Activated B cell treated with CpG ODN at 0.5 μM for 24 hours (primary cell): Measurements from ENCODE around the gene TGM1. TPM values are rescaled to one million over a fixed set of nuclear protein-coding genes. Genes with fewer than 3 reads are reported as not detected.

Experiments used
- ATAC-seq: fragments of 200-7000 bp; cut with Tn5 transposase; one replicate; pipeline ENCODE4 v1.10.0; 2021; ENCODE audit warnings: low read depth, mild to moderate bottlenecking, moderate library complexity
- CTCF ChIA-PET: fragments of 350-600 bp; sonication (Branson Sonifier 250); formaldehyde crosslinking; loops from one replicate; lab custom pipeline; 2021; ENCODE audit warnings: antibody characterized with exemption; lab: Charles Lee
- POLR2A ChIA-PET: fragments of 350-600 bp; sonication (Branson Sonifier 250); formaldehyde crosslinking; loops from one replicate; lab custom pipeline; 2021; ENCODE audit warnings: antibody characterized with exemption; lab: Charles Lee
- DNase-seq: peaks from one replicate; pipeline ENCODE4 v3.0.0; 2022
- H3K27ac Mint-ChIP-seq: one replicate; pipeline ENCODE4 v1.8.0; 2020; ENCODE audit warnings: mixed read lengths
- H3K27me3 Mint-ChIP-seq: one replicate; pipeline ENCODE4 v1.8.0; 2021; ENCODE audit warnings: mixed read lengths
- H3K36me3 Mint-ChIP-seq: one replicate; pipeline ENCODE4 v1.8.0; 2021; ENCODE audit warnings: low read depth, mixed read lengths
- H3K4me1 Mint-ChIP-seq: one replicate; pipeline ENCODE4 v1.8.0; 2021; ENCODE audit warnings: mixed read lengths
- H3K4me3 Mint-ChIP-seq: one replicate; pipeline ENCODE4 v1.8.0; 2020; ENCODE audit warnings: mild to moderate bottlenecking, mixed read lengths
- H3K9me3 Mint-ChIP-seq: one replicate; pipeline ENCODE4 v1.8.0; 2020; ENCODE audit warnings: mixed read lengths
- intact Hi-C: fragments of 100-400 bp; cut with micrococcal nuclease; formaldehyde crosslinking; loops from one replicate; pipeline ENCODE4 v1.15.1; 2024
- total RNA-seq: library from RNA; stranded (reverse); gene quantifications from 2 replicates; pipeline ENCODE4 v1.2.3, GENCODE V29; 2022
- TF ChIP-seq, protein P1 (sequence below): fragments of 200-600 bp; IDR thresholded peaks from one replicate; pipeline ENCODE4 v1.8.0; 2022; ENCODE audit warnings: antibody characterized with exemption, mild to moderate bottlenecking

Gene TGM1
- total RNA-seq, 1 donor from 2014 or later: 6.5 TPM

DNA sequence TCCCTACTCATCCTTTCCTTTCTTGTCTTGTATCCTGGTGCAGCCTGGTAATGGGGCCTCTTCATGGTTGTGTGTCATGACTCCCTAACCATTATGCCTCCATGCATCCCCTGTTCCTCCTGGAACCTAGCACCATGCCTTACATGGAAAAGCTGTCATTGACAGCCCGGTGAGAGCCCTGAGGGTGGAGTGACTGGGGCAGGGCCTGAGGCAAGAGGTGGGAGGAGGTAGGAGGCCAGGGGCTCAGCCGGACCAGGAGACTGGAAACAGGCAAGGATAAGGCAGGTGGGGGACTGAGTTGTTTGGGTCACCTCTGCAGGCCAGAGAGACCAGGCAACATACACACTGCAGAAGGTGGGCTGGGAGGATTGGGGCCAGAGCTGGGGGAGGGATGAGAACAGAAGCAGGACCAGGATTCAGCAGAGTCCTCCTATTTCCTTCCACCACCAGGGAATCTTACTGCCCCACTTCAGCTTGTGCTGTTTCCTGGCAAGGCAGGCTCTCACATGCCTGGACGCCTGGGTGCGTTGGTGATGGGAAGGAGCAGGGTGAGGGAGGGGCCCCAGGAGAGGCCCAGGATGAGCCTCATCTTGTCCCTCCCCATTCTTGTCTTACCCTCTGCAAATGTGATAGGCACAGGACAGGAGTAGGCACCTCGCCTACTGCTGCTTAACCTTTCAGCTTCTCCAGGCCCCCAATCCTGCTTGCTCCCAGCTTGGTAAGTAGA is 46.7 kb upstream of the TGM1 start, which contains the start of gene LTB4R2:
TSS of gene LTB4R2 (plus strand) at position 603 of the 727 bp plus-strand sequence. CDS start 525 bp downstream, outside the sequence.
- TF ChIP-seq, protein P1, sequence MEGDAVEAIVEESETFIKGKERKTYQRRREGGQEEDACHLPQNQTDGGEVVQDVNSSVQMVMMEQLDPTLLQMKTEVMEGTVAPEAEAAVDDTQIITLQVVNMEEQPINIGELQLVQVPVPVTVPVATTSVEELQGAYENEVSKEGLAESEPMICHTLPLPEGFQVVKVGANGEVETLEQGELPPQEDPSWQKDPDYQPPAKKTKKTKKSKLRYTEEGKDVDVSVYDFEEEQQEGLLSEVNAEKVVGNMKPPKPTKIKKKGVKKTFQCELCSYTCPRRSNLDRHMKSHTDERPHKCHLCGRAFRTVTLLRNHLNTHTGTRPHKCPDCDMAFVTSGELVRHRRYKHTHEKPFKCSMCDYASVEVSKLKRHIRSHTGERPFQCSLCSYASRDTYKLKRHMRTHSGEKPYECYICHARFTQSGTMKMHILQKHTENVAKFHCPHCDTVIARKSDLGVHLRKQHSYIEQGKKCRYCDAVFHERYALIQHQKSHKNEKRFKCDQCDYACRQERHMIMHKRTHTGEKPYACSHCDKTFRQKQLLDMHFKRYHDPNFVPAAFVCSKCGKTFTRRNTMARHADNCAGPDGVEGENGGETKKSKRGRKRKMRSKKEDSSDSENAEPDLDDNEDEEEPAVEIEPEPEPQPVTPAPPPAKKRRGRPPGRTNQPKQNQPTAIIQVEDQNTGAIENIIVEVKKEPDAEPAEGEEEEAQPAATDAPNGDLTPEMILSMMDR: no peak
- no peaks in the 10 kb centered on the region for H3K27me3 Mint-ChIP-seq
- intact Hi-C loops: loop anchor here (2.0 kb wide), 1 partner anchor 195 kb away; the partner anchor contains the start of genes DCAF11 and NRL
- H3K36me3 Mint-ChIP-seq: peaks cover 34% of the 10 kb centered on the region
- H3K9me3 Mint-ChIP-seq: no peaks in the 10 kb centered on the region
- DNase-seq: no peak
- POLR2A ChIA-PET: interaction anchor here (0.5 to 4.4 kb wide), 17 partner anchors 10 to 215 kb away, joined by 3 to 46 read pairs (median 7); partner anchors contain the start of genes CHMP4A, DHRS1, IRF9 and KHNYN
- CTCF ChIA-PET: interaction anchor here (1.6 to 7.2 kb wide), 11 partner anchors 12 to 201 kb away, joined by 7 to 67 read pairs (median 19); partner anchors contain the start of genes DHRS1, MDP1, NOP9 and TINF2
- no peak for ATAC-seq
- H3K4me1 Mint-ChIP-seq: peaks cover 58% of the 10 kb centered on the region
- H3K27ac Mint-ChIP-seq: peak within 1 kb of the TSS; percentile 80
- peak within 1 kb of the TSS; percentile 75 for H3K4me3 Mint-ChIP-seq

DNA sequence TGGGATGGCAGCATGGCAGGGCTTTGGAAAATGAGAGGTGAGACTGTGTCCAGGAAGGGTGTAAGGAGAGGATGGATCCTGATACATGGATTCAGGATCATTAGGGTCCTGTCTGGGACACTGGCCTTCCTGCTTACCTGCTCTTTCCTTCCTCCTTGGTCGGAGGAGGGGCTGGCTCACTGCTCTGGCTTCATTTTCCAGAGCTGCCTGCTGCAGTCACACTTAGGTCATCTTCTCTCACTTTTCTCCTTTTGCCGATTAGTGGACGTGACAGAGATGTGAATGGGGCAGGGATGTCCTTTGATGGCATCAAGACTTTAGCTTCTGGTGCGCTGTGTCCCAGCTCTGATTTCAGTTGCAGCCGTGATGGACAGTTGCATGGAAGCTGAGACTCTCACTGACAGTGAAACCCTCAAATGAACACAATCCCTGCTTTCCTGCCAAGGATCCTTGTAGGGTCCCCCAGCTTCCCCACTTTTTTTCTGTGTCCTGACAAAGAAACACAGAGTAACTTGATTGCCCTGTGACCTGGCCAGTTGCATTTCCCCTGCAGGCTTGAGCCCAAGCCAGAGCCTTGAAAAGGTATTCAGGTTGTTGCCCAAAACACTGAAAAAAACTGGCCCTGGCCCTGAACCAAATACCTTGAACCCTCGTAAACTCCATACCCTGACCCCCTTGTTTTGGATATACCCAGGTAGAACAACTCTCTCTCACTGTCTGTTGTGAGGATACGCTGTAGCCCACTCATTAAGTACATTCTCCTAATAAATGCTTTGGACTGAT is 45.6 kb upstream of the TGM1 start:
- Mint-ChIP-seq H3K4me3 (no peak overlapping the region), H3K36me3 (peaks cover 46% of the 10 kb centered on the region), H3K9me3 (no peaks in the 10 kb centered on the region), H3K27me3 (no peaks in the 10 kb centered on the region), H3K4me1 (peaks cover 47% of the 10 kb centered on the region), H3K27ac (peak overlapping the region; percentile 59)
- CTCF ChIA-PET: interaction anchor here (0.6 to 7.2 kb wide), 31 partner anchors 9 to 257 kb away, joined by 3 to 67 read pairs (median 5); partner anchors contain the start of genes CARMIL3, CBLN3, DCAF11 and DHRS1
- no peak for DNase-seq
- no peak for ATAC-seq
- TF ChIP-seq, protein P1: no peak
- intact Hi-C loops: loop anchor here (1.0 kb wide), 6 partner anchors 9 to 294 kb away; partner anchors contain the start of genes DHRS1, IPO4, MDP1 and NOP9
- POLR2A ChIA-PET: interaction anchor here (0.6 to 4.4 kb wide), 15 partner anchors 9 to 194 kb away, joined by 3 to 46 read pairs (median 5); partner anchors contain the start of genes CHMP4A, DCAF11, DHRS1 and IRF9

DNA sequence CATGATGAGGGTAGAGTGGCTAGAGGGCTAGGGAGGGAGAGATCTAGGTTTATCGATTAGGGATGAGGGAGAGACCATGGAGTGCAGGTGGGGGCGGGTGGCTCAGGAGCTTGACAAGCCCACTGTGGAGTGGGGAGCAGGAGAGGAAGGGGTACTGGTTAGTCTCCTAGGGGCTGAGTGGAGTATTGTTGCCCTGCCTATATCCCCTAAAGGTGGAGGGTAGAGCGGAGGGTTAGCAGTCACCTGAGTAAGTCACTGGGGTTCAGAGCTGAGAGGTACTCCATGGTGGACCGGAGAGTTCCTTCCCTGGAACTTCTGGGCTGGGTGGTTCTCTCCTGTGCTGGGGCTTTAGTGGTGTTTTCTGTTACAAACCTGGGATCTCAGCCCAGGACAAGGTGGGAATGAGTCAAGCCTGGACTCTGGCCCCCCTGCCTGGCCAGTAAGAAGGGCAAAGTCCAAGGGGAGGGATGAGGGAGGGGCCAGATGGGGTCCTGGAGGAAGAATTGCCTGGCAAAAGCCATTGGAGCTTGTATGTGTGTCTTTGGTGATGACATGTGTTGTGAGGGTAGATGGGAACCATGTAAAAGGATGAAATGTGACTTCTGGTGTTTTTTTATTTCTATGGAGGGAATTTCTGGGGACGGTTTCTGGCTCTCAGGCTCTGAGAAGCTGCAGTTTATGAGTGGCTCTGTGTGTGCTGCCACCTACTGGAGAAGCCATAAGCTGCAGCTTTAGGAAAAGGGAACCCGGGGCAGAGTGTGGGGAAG is 44.8 kb upstream of the TGM1 start, which contains the start of gene CIDEB:
TSS of gene CIDEB (minus strand) at position 403 of the 767 bp plus-strand sequence. CDS start at position 284, 119 bp downstream.
- CTCF ChIA-PET: interaction anchor here (0.6 to 7.2 kb wide), 35 partner anchors 10 to 256 kb away, joined by 3 to 67 read pairs (median 4); partner anchors contain the start of genes CARMIL3, CBLN3, DHRS1 and IPO4
- H3K4me1 Mint-ChIP-seq: peaks cover 39% of the 10 kb centered on the region
- no peak within 1 kb of the TSS for H3K4me3 Mint-ChIP-seq
- no peaks in the 10 kb centered on the region for H3K27me3 Mint-ChIP-seq
- peak; percentile 23 for ATAC-seq
- TF ChIP-seq, protein P1: peak; percentile 70
- peak; percentile 48 for DNase-seq
- intact Hi-C loops: loop anchor here (1.0 kb wide), 6 partner anchors 8 to 293 kb away; partner anchors contain the start of genes DHRS1, IPO4, MDP1 and NOP9
- H3K27ac Mint-ChIP-seq: peak within 1 kb of the TSS; percentile 59
- H3K9me3 Mint-ChIP-seq: no peaks in the 10 kb centered on the region
- POLR2A ChIA-PET: interaction anchor here (0.5 to 4.4 kb wide), 16 partner anchors 8 to 193 kb away, joined by 3 to 46 read pairs (median 4); partner anchors contain the start of genes CHMP4A, DCAF11, DHRS1 and IRF9
- peaks cover 54% of the 10 kb centered on the region for H3K36me3 Mint-ChIP-seq

DNA sequence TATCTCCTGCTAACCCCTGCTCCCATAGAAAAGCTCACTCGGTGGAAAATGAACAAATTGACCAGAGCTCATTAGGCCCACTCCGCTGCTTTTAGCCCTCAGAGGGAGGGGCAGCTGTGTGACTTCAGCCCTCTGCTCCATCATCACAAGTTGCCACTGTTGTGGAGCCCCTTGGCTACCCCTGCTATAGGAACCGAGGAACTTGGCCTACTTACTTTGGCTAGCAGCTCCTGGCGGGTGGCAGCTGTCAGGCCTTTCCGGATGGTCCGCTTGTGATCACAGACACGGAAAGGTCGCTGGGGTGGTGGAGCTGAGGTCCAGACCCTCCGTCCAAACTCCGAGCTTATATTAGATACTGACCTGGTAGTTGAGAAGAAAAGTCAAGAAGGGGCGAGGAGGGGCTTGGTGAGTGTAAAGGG is 44.2 kb upstream of the TGM1 start:
- intact Hi-C loops: no loop called here
- H3K27me3 Mint-ChIP-seq: no peaks in the 10 kb centered on the region
- POLR2A ChIA-PET: interaction anchor here (0.6 to 2.8 kb wide), 8 partner anchors 7 to 192 kb away, joined by 3 to 46 read pairs (median 6); partner anchors contain the start of genes CBLN3, CHMP4A, DCAF11 and DHRS1
- TF ChIP-seq, protein P1: no peak
- CTCF ChIA-PET: interaction anchor here (0.8 to 7.2 kb wide), 19 partner anchors 9 to 255 kb away, joined by 3 to 67 read pairs (median 9); partner anchors contain the start of genes CARMIL3, CBLN3, DHRS1 and IPO4
- no peak overlapping the region for H3K4me3 Mint-ChIP-seq
- H3K36me3 Mint-ChIP-seq: peaks cover 60% of the 10 kb centered on the region
- H3K9me3 Mint-ChIP-seq: no peaks in the 10 kb centered on the region
- no peak for ATAC-seq
- H3K27ac Mint-ChIP-seq: no peak overlapping the region
- H3K4me1 Mint-ChIP-seq: peaks cover 33% of the 10 kb centered on the region
- DNase-seq: no peak
